ENCODE results near the gene ZNRF1. TPM values are rescaled to one million over a fixed set of nuclear protein-coding genes. Genes with fewer than 3 reads are reported as not detected.

ZNRF1 gene
- total RNA-seq, 1 experiment from 2014 or later, result 16.8 TPM

- no peak for DNase-seq (ENCODE audit: low read depth)
Measured at GRCh38 chr16:75139498-75139897, 140.7 kb downstream of the ZNRF1 start.

GRCh38 chr16:75143941-75144340, 145.1 kb downstream of the ZNRF1 start:
- no peak for DNase-seq (ENCODE audit: low read depth)

GRCh38 chr16:75147968-75148310, 149.1 kb downstream of the ZNRF1 start:
- DNase-seq (ENCODE audit: low read depth), result no peak

- DNase-seq (ENCODE audit: low read depth), result peak; percentile 89
Measured at GRCh38 chr16:75148311-75149195, 149.7 kb downstream of the ZNRF1 start, which contains the start of gene ZFP1. ZFP1 (plus strand) TSS chr16:75148524; CDS start chr16:75152952, 4,428 bp downstream.

- no peak for DNase-seq (ENCODE audit: low read depth)
Measured at GRCh38 chr16:75151798-75152197, 153.0 kb downstream of the ZNRF1 start.

GRCh38 chr16:75152635-75153034, 153.8 kb downstream of the ZNRF1 start:
- no peak for DNase-seq (ENCODE audit: low read depth)

- no peak for DNase-seq (ENCODE audit: low read depth)
Measured at GRCh38 chr16:75160386-75160785, 161.6 kb downstream of the ZNRF1 start.

Other genes with a start within 250 kb of the ZNRF1 start
- 0.06 TPM in 1 of 2 replicates, not detected in the other for gene FA2H, start 224.2 kb upstream of the ZNRF1 start, total RNA-seq (2014; rRNA removed)
- 10.0 and 10.6 TPM in 2 replicates for gene WDR59, start 13.9 kb upstream of the ZNRF1 start, total RNA-seq (2014; rRNA removed)
- gene LDHD, start 117.8 kb downstream of the ZNRF1 start, total RNA-seq (2014; rRNA removed), result 0.11 TPM in 1 of 2 replicates, not detected in the other
- 11.9 and 13.0 TPM in 2 replicates for gene ZFP1, start 149.5 kb downstream of the ZNRF1 start, total RNA-seq (2014; rRNA removed)
- not detected in 2 replicates for gene CTRB2, start 208.1 kb downstream of the ZNRF1 start, total RNA-seq (2014; rRNA removed)
- not detected in 2 replicates for gene CTRB1, start 220.0 kb downstream of the ZNRF1 start, total RNA-seq (2014; rRNA removed)

All from LHCN-M2 (cell line).